GM20000 (cell line): ENCODE data around the gene RCAN1.
"Not testable (repeated sequence)": the region's sequence is repeated elsewhere in the genome, so short reads cannot be mapped to it uniquely, and the experiment has no call there.

Experiments used
- DNase-seq: peaks from one replicate; pipeline ENCODE4 v3.0.0; 2012; ENCODE audit warnings: low spot score
- TF ChIP-seq, protein P1 (sequence below): IDR thresholded peaks from 2 replicates; pipeline ENCODE4 v1.5.1; 2012; ENCODE audit warnings: mild to moderate bottlenecking, control low read depth; ENCODE audit errors: extremely low read depth, missing control alignments

Gene RCAN1

DNA sequence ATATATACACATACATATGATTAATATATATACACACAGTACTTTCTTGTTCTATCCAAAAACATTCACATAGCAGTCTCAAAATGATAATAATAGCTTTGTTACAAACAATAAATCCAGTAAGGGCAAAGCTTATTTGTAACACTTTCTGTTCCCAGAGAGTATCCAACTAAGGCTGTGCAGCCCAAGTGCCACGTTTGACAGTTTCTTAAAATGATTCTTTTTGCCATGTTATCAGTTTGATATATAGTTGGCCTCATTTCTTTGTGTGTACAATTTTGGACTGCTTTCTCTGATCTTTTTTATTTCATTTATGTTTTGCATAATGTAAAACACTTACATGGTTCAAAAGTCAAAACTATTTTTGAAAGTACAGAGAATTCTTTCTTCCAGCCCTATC, 114.7 kb downstream of the RCAN1 start:
- TF ChIP-seq, protein P1, sequence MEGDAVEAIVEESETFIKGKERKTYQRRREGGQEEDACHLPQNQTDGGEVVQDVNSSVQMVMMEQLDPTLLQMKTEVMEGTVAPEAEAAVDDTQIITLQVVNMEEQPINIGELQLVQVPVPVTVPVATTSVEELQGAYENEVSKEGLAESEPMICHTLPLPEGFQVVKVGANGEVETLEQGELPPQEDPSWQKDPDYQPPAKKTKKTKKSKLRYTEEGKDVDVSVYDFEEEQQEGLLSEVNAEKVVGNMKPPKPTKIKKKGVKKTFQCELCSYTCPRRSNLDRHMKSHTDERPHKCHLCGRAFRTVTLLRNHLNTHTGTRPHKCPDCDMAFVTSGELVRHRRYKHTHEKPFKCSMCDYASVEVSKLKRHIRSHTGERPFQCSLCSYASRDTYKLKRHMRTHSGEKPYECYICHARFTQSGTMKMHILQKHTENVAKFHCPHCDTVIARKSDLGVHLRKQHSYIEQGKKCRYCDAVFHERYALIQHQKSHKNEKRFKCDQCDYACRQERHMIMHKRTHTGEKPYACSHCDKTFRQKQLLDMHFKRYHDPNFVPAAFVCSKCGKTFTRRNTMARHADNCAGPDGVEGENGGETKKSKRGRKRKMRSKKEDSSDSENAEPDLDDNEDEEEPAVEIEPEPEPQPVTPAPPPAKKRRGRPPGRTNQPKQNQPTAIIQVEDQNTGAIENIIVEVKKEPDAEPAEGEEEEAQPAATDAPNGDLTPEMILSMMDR: no peak
- DNase-seq: no peak

DNA sequence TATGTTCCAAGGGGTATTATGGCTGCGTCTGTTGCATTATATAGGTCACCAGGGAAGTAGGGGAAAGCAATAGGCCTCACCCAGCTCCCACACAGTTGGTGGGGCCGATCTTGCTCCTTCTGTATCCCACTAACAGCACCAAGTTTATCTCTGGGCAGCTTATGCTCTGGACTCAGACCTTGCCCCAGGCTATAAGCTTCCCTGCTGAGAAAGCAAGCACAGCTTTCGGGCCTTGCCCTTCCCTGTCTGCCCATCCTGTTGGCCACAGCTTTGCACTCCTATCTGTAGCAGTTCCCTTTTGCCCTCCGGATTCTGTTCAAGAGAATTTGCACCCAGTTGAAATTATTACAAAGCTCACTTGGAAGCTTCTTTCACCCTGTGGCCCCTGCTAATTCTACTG, 115.8 kb downstream of the RCAN1 start:
- TF ChIP-seq, protein P1: no peak
- DNase-seq: no peak

DNA sequence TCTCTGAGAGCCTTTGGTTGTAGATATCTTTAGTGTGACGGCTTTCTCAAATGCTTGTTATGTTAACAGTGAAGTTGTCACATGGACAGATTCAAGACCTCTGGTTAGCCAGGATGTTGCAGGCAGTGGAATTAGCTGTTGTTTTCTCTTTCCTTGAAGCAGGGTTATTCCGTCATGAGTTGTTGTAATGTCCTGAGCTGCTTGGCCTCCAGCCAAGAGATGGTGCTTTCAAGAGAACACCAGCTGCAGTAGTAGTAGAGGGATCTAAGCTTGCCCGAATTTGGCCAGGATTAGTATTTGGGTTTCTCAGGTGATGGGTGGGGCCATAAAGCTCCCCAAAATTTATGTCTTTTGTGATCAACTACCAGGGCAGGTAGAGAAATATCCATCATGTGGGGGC, 116.3 kb downstream of the RCAN1 start:
- TF ChIP-seq, protein P1: no peak

DNA sequence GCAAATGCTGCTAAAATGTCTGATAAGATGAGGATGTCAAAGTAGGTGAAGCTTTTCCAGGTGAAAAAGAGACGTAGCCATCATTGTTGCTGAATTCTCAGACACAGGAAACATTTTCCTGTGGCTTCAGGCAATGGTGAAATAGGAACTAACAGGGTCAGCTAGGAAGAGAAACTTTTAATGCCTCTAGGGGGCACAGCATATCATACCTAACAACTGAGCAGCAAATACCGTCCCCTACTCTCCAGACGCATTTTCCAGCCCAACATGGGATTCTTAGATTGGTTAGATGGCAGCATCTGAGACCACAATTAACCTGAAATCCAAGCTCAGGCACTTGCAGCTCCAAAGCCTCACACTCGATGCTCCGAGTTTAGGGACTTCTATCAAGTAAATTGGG, 131.1 kb downstream of the RCAN1 start:
- not testable (repeated sequence) for DNase-seq

More for the DNA sequence above, 116.3 kb downstream of the RCAN1 start:
- DNase-seq: no peak

DNA sequence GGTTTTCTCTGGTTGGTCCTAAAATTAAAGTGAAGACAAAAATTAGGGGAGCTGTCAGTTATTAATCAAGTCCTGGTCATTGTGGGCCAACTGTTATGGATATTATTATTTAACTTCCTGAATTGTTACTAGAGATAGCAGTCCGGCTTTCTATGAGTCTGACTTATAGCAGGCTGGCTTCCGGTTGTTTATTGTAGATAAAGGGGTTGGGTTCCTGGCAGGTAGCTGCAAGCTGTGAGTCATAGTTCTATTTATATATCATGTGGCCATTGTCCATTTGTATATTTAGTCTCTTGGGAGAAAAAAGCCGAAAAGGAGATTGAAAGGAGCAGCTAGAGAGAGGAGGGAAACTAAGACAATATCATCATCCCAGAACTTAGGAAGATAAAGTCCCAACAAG, 131.5 kb downstream of the RCAN1 start:
- DNase-seq: not testable (repeated sequence)

DNA sequence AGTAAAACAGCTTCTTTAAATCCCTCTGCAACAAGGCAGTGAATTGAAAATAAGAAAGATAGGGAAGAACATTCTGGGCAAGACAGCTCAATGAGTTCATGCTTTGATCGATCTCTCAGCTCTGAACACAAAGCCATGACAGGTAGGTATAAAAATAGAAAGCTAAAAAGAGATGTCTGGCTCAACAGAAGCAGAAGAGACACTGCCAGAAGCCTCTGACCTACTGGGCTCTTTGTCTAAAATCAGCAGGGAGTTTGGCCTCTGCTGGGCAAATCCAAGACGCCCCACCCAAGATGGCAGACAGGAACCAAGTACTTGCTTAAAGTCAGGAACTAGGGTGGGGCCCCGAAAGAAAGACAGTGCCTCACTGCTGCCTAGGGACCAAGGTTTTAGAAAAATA, 147.6 kb downstream of the RCAN1 start:
- DNase-seq: not testable (repeated sequence)
